OCI-LY7 (cell line): ENCODE data around the gene RASGRP4. TPM values are rescaled to one million over a fixed set of nuclear protein-coding genes. Genes with fewer than 3 reads are reported as not detected.

ENCODE experiments used
- BruUV-seq: library from RNA; stranded (reverse); fragments of 400-500 nt; replicated peaks from 2 replicates; lab custom pipeline; 2021; lab: Mats Ljungman, UMichigan
- CTCF ChIA-PET: fragments of 300-600 bp; sonication (Branson Sonifier 250); formaldehyde crosslinking; loops from one replicate; lab custom pipeline; 2022; ENCODE audit warnings: antibody characterized with exemption; ENCODE audit not compliant: unreplicated experiment; lab: Charles Lee
- POLR2A ChIA-PET: fragments of 300-600 bp; sonication (Branson Sonifier 250); formaldehyde crosslinking; loops from one replicate; lab custom pipeline; 2022; ENCODE audit warnings: antibody characterized with exemption; lab: Charles Lee
- DNase-seq: peaks from one replicate; pipeline ENCODE4 v3.0.0-alpha.2; 2015; ENCODE audit warnings: low spot score
- H2AFZ ChIP-seq: fragments of 200-600 bp; sonication (generic), shearing (Covaris generic); 2 replicates; pipeline ENCODE4 v1.6.1; 2014; ENCODE audit warnings: mild to moderate bottlenecking, antibody characterized with exemption, low read length, moderate library complexity
- H3K27ac ChIP-seq: fragments of 200-600 bp; sonication (generic); 2 replicates; pipeline ENCODE4 v1.5.1; 2014; ENCODE audit warnings: mixed run types, low read depth, mild to moderate bottlenecking, moderate library complexity, low read length, inconsistent platforms; ENCODE audit not compliant: poor library complexity, severe bottlenecking
- H3K36me3 ChIP-seq: fragments of 200-600 bp; sonication (generic); 2 replicates; pipeline ENCODE4 v1.6.1; 2014; ENCODE audit warnings: mild to moderate bottlenecking, antibody characterized with exemption, low read length, moderate library complexity, mixed read lengths; ENCODE audit not compliant: insufficient read depth
- H3K4me1 ChIP-seq: fragments of 200-600 bp; sonication (generic); 2 replicates; pipeline ENCODE4 v1.5.1; 2014; ENCODE audit warnings: mild to moderate bottlenecking, low read length; ENCODE audit not compliant: insufficient read depth, poor library complexity, severe bottlenecking
- H3K4me2 ChIP-seq: fragments of 200-600 bp; sonication (generic); 2 replicates; pipeline ENCODE4 v1.6.1; 2014; ENCODE audit warnings: mild to moderate bottlenecking, low read length
- H3K4me3 ChIP-seq: fragments of 200-600 bp; sonication (generic); 2 replicates; pipeline ENCODE4 v1.5.1; 2014; ENCODE audit warnings: mild to moderate bottlenecking, low read depth, low read length; ENCODE audit not compliant: poor library complexity, severe bottlenecking
- H3K79me2 ChIP-seq: fragments of 200-600 bp; sonication (generic); 2 replicates; pipeline ENCODE4 v1.6.1; 2016; ENCODE audit warnings: low read depth, mild to moderate bottlenecking, low read length, moderate library complexity, mixed read lengths; ENCODE audit not compliant: insufficient read depth
- H3K9me2 ChIP-seq: fragments of 200-600 bp; sonication (generic); 2 replicates; pipeline ENCODE4 v1.6.1; 2016; ENCODE audit warnings: mild to moderate bottlenecking, low read length, mixed read lengths; ENCODE audit not compliant: insufficient read depth
- H3K9me3 ChIP-seq: fragments of 200-600 bp; sonication (generic); 2 replicates; pipeline ENCODE4 v1.6.1; 2014; ENCODE audit warnings: mild to moderate bottlenecking, mixed run types, low read length, mixed read lengths
- H4K20me1 ChIP-seq: fragments of 200-600 bp; sonication (generic); 2 replicates; pipeline ENCODE4 v1.6.1; 2014; ENCODE audit warnings: mild to moderate bottlenecking, antibody characterized with exemption, low read length, moderate library complexity, mixed read lengths; ENCODE audit not compliant: insufficient read depth
- CTCF ChIP-seq: fragments of 200-600 bp; sonication (generic); conservative IDR thresholded peaks from 2 replicates; pipeline ENCODE4 v1.5.1; 2014; ENCODE audit warnings: mild to moderate bottlenecking, antibody characterized with exemption, low read length, moderate library complexity, mixed read lengths
- EZH2phosphoT487 ChIP-seq: fragments of 200-600 bp; sonication (generic); IDR thresholded peaks from 2 replicates; pipeline ENCODE4 v1.6.1; 2018; ENCODE audit warnings: low read depth, borderline replicate concordance, mild to moderate bottlenecking, mixed run types, antibody characterized with exemption, low read length, moderate library complexity, mixed read lengths
- intact Hi-C: fragments of 100-400 bp; cut with micrococcal nuclease; formaldehyde crosslinking; loops from one replicate; pipeline ENCODE4 v1.10.0; 2022; ENCODE audit not compliant: unreplicated experiment
- total RNA-seq, 2 experiments: library from RNA; depleted of rRNA in 1 of 2; stranded (reverse); fragments of >200 nt in 1 of 2; shearing (Covaris generic) in 1 of 2; gene quantifications; 2 replicates each; pipeline ENCODE4 v1.2.3, GENCODE V29; 2014 to 2022

RASGRP4 gene
- total RNA-seq, 2 experiments from 2014 or later, result not detected

GRCh38 chr19:38374332-38375097 is 51.5 kb downstream of the RASGRP4 start, which contains the start of gene PSMD8:
Gene PSMD8, plus strand, starts transcription at chr19:38374571. Its CDS starts 31 bp downstream, at chr19:38374602.
- H3K9me3 ChIP-seq, result no peaks in the 10 kb centered on the region
- H4K20me1 ChIP-seq, result peaks cover 4% of the 10 kb centered on the region; the same call in 1 of the 2 replicates
- TF ChIP-seq EZH2phosphoT487, result no peak
- TF ChIP-seq CTCF, result peak; percentile 56
- peak; percentile 100 for DNase-seq
- H3K36me3 ChIP-seq, result peaks cover 32% of the 10 kb centered on the region
- CTCF ChIA-PET, result interaction anchor here (0.7 to 1.1 kb wide), 5 partner anchors 13 to 131 kb away, joined by 3 to 11 read pairs (median 4); partner anchors contain the start of genes CATSPERG, FAM98C and GGN
- POLR2A ChIA-PET, result interaction anchor here (0.7 to 2.1 kb wide), 17 partner anchors 12 to 475 kb away, joined by 3 to 12 read pairs (median 5); partner anchors contain the start of genes CATSPERG, FAM98C, GGN and WDR87
- intact Hi-C loops, result loop anchor here (1.0 to 2.0 kb wide), 4 partner anchors 14 to 58 kb away; partner anchors contain the start of genes FAM98C, GGN and SPRED3
- peak within 1 kb of the TSS; percentile 54 for H3K27ac ChIP-seq
- peak within 1 kb of the TSS; percentile 84 for H3K4me3 ChIP-seq
- H3K4me1 ChIP-seq, result peaks cover 21% of the 10 kb centered on the region
- H3K9me2 ChIP-seq, result no peaks in the 10 kb centered on the region
- H3K4me2 ChIP-seq, result peak within 1 kb of the TSS; percentile 95
- H2AFZ ChIP-seq, result peak within 1 kb of the TSS; percentile 93; the same call in 1 of the 2 replicates
- H3K79me2 ChIP-seq, result peaks cover 32% of the 10 kb centered on the region
- BruUV-seq, result no TSS peak

GRCh38 chr19:38373907-38374331 is 52.1 kb downstream of the RASGRP4 start:
- BruUV-seq, result TSS peak; percentile 99
- TF ChIP-seq CTCF (no peak), EZH2phosphoT487 (no peak)
- DNase-seq, result no peak
- CTCF ChIA-PET, result interaction anchor here (0.7 to 1.1 kb wide), 4 partner anchors 14 to 130 kb away, joined by 3 to 11 read pairs (median 4); partner anchors contain the start of genes CATSPERG and GGN
- peak overlapping the region; percentile 93; the same call in 1 of the 2 replicates for H2AFZ ChIP-seq
- no peaks in the 10 kb centered on the region for H3K9me3 ChIP-seq
- H4K20me1 ChIP-seq, result peaks cover 4% of the 10 kb centered on the region; the same call in 1 of the 2 replicates
- peaks cover 26% of the 10 kb centered on the region for H3K36me3 ChIP-seq
- intact Hi-C loops, result loop anchor here (1.0 to 2.0 kb wide), 4 partner anchors 15 to 58 kb away; partner anchors contain the start of genes FAM98C, GGN and SPRED3
- peak overlapping the region; percentile 54 for H3K27ac ChIP-seq
- POLR2A ChIA-PET, result interaction anchor here (0.7 to 2.1 kb wide), 16 partner anchors 12 to 475 kb away, joined by 3 to 12 read pairs (median 5); partner anchors contain the start of genes CATSPERG, FAM98C, GGN and WDR87
- peak overlapping the region; percentile 95 for H3K4me2 ChIP-seq
- peak overlapping the region; percentile 67 for H3K4me3 ChIP-seq
- H3K4me1 ChIP-seq, result peaks cover 21% of the 10 kb centered on the region
- H3K79me2 ChIP-seq, result peaks cover 32% of the 10 kb centered on the region
- no peaks in the 10 kb centered on the region for H3K9me2 ChIP-seq
